ENCODE data around the gene ORM1.

The ORM1 gene

GRCh38 chr9:114341152-114341830 lies 18.4 kb downstream of the ORM1 start:
- DNase-seq (ENCODE audit: low read depth in 4 of 4, low spot score in 1 of 4) = no peak

DNA sequence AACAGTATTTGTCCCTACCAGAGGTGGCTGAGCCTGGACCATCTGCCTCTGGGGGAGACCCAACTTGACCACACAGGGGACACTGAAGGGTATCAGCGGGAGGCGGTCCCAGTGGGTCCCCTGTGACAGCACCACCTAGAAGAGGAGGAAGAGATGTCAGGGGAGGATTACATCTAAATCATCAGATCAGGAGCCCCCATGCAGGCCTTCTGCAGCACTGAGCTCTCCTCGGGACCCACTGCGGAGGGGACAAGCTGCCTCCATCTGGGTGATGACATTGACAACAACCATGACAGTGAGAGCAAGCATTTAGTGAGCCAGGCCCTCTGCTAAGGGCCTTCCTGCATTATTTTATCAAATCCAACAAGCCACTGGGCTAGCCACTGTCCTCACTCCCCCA lies 19.1 kb downstream of the ORM1 start:
- no peak for DNase-seq (ENCODE audit: low read depth in 4 of 4, low spot score in 1 of 4)

DNA sequence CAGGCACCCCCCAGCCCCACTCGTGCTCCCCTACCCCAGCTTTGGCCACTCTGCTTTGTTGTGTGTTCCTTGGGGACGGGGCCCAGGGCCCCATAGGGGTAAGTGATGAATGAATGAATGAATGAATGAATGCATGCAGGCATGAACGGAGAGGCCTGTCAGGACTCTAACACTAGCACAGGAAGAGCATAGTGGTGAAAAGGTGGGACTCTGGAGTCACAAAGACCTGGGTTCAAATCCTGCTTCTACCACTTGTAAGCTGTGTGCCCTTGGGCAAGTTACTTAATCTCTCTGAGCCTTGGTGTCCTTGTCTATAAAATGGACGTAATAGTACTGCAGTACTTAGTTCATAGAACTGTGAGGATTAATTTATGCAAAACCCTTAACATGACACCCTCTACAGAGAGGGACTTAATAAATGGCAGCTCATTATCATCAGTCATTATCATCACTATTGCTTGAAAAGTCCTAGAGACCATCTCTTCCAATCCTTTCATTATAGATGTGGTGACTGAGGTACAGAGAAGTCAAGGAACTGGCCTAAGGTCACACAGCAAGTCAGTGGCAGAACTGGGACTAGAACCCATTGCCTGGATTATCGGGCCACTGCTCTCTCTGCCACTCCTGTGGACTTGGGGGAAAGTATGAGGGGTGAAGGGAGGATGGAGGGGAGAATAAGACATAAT lies 20.0 kb downstream of the ORM1 start:
- no peak for DNase-seq (ENCODE audit: low read depth in 4 of 4, low spot score in 1 of 4)

DNA sequence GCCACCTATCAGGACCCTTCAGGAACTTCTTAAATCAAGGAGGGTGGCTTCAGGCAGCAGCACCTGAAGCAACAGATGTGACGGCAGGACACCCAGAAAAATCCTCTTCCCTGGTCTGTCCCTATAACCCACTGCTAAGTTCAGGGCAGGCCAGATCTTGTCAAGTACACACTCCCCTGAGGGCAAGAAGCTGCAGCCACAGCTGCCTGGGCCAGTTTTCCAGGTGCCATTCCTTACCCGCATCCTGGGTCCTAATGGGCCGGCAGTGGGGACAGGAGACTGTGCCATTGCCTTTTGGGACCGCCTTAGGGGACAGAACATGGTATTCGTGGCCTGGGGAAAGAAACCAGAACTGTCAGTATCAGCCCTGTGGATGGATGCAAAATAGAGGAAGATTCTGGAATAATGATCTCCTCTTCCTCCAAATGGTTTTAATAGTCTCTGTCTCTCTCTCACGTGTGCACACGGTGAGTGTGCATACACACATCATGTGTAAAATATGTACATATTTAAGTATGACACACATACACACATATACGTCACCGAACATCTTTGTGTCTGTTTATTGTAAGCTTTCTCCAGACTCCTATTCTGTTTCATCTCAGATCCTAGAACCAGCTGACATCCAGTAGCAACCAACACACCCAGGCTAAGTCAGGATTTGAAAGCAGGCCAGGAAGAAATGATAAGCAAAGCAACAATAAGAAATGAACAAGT lies 20.7 kb downstream of the ORM1 start:
- no peak for DNase-seq (ENCODE audit: low read depth in 4 of 4, low spot score in 1 of 4)

DNA sequence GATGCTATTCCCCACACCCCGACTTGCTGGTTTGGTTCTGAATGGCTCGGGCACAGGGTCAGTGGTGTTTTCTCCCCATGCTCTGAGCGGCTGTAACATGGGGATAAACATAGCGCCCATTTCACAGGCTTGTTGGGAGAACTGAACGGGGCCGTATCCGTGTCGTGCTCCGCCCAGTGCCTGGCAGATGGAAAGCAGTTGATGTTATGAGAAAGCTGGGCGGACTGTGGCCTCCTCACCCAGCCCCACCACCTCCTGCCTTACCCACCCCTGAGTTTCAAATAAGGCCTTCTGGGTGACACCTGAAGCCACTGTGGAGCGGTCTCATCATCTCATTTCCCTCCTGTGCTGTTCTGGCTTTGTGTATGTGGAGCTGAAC lies 21.3 kb downstream of the ORM1 start:
- DNase-seq (ENCODE audit: low read depth in 4 of 4, low spot score in 1 of 4) = no peak

DNA sequence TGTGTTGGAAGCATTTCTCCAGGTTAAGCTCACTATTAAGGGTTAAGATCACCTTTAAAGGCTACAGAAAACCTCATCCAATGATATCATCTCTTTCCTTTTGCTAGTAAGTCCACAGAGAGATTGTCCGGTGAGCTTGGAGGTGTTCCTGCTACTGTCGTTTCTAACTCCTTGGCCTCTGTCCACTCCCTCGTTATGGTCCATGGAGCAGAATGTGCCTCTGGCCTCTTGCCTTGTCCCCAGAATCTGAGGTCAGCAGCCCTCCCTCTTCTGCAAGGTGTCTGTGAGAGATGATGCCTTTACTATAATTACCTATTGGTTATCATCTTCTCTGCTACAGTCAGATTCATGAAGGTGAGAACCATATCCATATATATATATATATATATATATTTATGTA lies 21.8 kb downstream of the ORM1 start:
- DNase-seq (ENCODE audit: low read depth in 4 of 4, low spot score in 1 of 4) = no peak

DNA sequence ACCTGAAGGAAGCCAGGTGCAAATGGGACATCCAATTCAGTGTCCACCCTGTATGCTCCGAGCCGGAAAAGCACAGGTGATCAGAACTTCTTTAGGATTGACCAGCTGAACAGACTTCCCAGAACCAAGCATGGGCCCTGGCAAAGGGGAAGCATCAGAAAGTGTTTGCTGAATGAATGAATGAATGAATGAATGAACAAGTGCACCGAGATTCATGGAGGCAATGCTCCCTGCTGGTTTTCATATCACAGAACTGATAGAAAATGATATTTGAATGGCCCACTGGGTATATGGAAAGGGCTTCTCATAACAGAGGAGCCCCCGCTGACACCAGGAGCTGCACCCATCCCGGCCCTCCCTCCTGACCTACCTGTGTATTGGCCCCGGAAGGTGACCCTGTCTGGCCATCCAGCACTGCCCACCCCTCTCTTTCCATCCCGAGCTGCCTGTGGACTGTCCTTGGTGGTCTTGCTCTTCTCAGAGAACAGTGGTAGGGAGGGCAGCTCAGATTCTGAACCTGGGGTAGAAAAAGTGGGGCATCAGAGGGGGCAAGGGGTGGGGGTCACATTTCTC lies 22.7 kb downstream of the ORM1 start:
- no peak for DNase-seq (ENCODE audit: low read depth in 4 of 4, low spot score in 1 of 4)

DNA sequence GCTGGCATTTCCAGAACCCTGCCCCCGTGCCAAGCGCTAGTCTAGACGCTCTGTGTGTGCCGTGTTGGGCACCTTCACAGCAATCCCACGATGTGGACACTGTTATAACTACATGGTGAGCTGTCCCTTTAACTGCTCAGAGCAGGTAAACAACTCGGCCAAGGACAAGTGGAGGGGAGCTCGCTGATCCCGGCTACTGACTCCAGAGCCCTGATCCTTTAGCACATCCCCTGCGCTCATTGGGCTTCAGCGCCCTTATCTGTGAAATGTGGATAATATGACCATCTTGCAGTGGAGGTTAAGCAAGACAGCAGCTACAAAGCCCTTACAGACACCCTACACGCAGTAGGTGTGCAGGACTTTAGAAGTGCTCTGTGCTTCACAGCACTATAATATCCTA lies 23.2 kb downstream of the ORM1 start:
- no peak for DNase-seq (ENCODE audit: low read depth in 4 of 4, low spot score in 1 of 4)

- DNase-seq (ENCODE audit: low read depth in 4 of 4, low spot score in 1 of 4) = no peak
These were observed 24.8 kb downstream of the ORM1 start for GRCh38 chr9:114347675-114348074.

- no peak for DNase-seq (ENCODE audit: low read depth in 4 of 4, low spot score in 1 of 4)
These were observed 25.5 kb downstream of the ORM1 start for GRCh38 chr9:114348261-114348905.

- DNase-seq (ENCODE audit: low read depth in 4 of 4, low spot score in 1 of 4) = peak; percentile 61 to 90 (median 73)
These were observed 26.1 kb downstream of the ORM1 start for GRCh38 chr9:114348906-114349482.

DNA sequence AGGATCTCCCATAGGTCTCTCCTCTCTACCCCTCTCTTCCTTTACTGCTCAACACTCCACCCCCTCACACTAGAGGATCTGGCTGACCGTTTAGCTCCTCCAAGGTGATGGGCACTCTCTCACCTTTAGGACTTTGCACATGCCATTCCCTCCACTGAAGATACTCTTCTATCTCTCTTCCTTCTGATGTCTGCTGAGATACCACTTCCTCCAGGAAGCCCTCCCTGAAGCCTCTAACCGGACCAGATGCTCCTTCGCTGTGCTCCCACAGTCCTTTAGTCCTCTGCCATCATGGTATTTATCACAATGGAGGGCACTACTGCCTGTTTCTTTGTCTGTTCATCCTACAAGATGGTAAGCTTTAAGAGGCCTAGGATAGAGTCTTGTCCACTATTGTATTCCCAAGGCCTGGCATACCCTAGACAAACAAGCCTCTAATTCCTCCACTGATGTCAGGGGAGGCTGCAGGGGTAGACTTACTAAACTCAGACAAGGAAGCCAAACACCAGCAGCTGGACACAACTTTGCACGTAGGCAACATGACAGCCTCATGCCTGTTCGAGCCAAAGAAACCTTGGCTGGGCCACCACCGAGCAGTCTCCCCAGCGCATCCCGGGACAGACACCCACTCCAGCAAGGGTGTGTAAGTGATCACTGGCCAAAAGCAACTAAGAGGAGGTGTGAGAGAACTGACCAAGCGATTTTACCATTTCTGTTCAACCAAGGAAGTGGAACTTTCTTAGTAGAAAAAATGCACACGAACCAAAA lies 27.0 kb downstream of the ORM1 start:
- no peak for DNase-seq (ENCODE audit: low read depth in 4 of 4, low spot score in 1 of 4)

- DNase-seq (ENCODE audit: low read depth in 4 of 4, low spot score in 1 of 4) = no peak
These were observed 27.9 kb downstream of the ORM1 start for GRCh38 chr9:114350636-114351401.

GRCh38 chr9:114351932-114352331 lies 29.0 kb downstream of the ORM1 start:
- DNase-seq (ENCODE audit: low read depth in 4 of 4, low spot score in 1 of 4) = no peak

GRCh38 chr9:114355821-114356220 lies 32.9 kb downstream of the ORM1 start:
- no peak for DNase-seq (ENCODE audit: low read depth in 4 of 4, low spot score in 1 of 4)

DNA sequence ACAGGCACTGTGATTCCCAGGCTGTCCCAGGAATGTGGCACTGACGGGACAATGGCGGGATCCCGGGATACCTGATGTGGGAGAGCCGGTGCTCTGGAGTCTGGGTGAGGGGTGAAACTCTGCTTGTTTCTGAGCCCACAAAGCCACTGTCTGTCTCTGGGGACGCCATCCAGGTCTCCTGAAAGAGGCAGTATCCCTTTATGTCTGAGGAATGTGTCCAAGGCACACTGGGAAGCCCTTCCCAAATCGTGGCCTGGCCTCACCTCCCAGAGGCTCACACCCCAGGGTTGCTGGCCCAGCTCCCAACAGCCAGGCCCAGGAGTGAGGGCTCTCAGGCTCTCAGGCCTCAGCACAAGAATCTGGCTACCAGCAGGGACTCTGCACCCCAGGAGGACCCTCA lies 33.9 kb downstream of the ORM1 start:
- no peak for DNase-seq (ENCODE audit: low read depth in 4 of 4, low spot score in 1 of 4)

DNA sequence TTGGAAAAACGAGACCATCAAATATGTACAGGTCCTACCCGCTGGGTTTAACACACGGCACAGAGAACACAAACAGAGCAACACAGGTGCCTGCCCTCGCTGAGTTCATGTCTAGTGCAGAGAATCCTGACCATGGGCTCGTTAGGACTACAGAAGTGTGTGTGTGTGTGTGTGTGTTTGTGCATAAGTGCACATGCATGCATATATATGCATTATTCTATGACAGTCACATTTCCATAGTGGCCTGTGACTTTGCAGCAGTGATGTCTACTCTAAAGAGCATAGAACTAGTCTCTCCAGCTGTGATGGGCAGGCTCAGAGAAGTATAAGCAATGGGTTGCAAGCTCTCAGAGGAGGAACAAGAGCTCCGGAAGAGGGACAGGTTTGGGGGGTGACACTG lies 34.5 kb downstream of the ORM1 start:
- no peak for DNase-seq (ENCODE audit: low read depth in 4 of 4, low spot score in 1 of 4)

DNA sequence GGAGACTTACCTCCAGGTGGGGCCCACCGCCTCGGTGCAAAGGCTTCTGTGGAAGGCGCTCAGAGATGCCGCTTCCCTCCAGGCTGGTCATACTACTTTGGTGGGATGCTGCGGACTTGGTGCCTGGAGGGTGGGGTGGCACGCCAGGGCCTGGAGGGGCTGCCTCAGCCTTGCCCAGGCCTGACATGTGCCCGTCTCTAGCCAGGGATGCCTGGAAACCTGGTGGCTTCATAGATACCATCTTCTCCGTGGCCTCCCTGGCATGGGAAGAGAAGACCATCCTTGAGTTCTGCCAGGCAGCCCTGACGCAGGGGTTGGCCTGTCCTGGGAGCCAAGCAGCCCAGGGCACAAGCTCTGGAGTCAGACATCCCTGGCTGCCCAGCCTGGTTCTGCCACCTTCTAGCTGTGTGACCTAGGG lies 35.0 kb downstream of the ORM1 start:
- no peak for DNase-seq (ENCODE audit: low read depth in 4 of 4, low spot score in 1 of 4)

GRCh38 chr9:114359801-114360200 lies 36.9 kb downstream of the ORM1 start:
- no peak for DNase-seq (ENCODE audit: low read depth in 4 of 4, low spot score in 1 of 4)

GRCh38 chr9:114361542-114361941 lies 38.6 kb downstream of the ORM1 start:
- no peak for DNase-seq (ENCODE audit: low read depth in 4 of 4, low spot score in 1 of 4)

Measured in stimulated activated CD4-positive, alpha-beta T cell treated with anti-CD3 and anti-CD28 coated beads, Interleukin-1b, Interleukin-23, amount 100 ng/mL, for 24 hours (primary cell).